Stimulated activated CD8-positive, alpha-beta memory T cell treated with anti-CD3 and anti-CD28 coated beads, Interleukin-12 subunit alpha, Interleukin-12 subunit beta, amount 100 ng/mL, for 24 hours (primary cell): ENCODE results near the gene SLC26A4.

Experiments
- DNase-seq: peaks from one replicate; pipeline ENCODE4 v3.0.0-alpha.2; 2020; ENCODE audit errors: extremely low read depth

SLC26A4 gene

DNA sequence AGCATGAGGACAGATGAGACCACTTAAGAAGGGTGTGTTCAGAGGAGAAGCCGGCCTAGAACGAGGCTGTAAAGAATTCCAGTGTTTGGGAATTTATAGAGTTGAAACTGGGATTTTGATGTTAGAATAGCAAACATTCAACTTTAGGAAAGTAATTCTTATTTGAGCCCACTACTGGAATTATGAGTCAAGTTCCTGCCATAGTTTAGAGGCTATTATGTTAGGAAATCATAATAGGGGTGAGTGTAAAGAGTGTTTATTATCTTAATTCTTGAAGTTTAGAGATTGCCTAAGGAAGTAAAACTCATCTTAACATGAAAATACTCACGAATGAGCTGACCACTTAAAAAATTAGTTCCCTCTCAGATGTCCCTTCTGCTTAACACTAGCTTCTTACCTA lies 85.4 kb downstream of the SLC26A4 start:
- DNase-seq: no peak

DNA sequence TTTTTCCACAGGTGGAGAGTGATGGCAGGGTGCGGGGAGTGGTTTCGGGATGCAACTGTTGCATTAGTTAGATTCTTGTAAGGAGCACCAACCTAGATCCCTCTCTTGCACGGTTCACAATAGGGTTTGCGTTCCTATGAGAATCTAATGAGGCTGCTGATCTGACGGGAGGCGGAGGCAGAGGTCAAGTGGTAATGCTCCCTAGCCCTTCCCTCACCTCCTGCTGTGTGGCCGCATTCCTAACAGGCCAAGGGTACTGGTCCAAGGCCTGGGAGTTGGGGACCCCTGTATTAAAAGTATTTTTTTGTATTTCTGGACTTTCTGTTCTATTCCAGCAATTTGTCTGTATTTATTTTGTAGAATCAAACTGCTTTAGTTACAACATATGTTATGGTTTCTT lies 90.5 kb downstream of the SLC26A4 start:
- DNase-seq: no peak

DNA sequence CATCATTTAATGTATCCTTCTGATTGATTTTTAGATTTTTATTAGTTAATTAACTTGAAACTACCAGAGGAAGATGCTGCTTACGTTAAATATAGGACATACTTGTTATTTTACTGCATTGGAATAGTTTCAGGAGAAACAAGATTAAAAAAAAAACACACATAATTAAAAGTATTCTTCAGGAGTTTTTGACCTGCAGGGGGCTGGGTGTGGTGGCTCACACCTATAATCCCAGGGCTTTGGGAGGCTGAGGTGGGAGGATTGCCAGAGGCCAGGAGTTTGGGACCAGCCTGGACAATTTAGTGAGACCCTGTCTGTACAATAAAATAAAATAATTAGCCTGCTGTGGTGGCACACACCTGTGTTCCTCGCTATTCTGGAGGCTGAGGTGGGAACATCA lies 94.0 kb downstream of the SLC26A4 start:
- DNase-seq: no peak

DNA sequence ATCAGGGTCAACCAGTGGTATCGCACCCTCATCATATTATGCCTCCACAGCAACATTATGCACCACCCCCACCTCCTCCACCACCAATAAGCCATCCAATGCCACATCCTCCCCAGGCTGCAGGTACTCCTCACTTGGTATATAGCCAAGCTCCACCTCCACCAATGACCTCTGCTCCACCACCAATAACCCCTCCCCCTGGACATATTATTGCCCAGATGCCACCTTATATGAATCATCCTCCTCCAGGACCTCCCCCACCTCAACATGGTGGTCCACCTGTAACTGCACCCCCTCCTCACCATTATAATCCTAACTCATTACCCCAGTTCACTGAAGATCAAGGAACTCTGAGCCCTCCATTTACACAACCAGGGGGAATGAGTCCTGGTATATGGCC lies 98.0 kb downstream of the SLC26A4 start:
- DNase-seq: no peak

DNA sequence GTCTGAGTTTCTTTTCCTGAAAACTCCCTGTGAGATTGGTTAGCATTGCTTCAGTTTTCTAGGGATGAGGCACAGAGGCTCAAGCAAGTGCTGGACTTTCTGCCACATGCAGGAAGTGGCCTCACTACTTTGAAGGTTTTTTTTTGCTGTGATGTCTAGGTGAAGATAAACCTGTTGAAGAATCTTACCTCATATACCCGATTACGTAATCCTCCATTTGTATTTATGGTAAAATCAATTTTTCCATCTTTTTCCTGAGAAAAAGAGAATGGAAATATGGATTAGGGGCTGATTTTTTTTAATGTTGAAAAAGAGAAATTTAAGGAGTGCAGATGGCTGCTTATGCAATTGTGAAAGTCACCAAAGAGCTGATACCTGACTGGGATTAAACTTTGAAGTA lies 106.8 kb downstream of the SLC26A4 start:
- no peak for DNase-seq
